ENCODE measurements around the gene CASKIN1.

CASKIN1 gene

DNA sequence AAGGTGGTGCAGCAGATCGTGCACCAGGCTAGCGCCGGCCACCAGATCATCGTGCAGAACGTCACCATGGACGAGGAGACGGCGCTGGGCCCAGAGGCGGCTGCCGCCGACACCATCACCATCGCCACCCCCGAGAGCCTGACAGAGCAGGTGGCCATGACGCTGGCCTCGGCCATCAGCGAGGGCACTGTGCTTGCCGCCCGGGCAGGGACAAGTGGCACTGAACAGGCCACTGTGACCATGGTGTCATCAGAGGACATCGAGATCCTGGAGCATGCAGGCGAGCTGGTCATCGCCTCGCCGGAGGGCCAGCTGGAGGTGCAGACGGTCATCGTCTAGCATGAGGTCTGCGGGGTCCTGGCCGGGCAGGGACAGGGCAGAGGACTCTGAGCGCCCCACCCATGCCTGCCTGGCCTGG lies 38.8 kb upstream of the CASKIN1 start:
- no peak overlapping the region for H3K4me3 ChIP-seq (ENCODE audit: low read length)

DNA sequence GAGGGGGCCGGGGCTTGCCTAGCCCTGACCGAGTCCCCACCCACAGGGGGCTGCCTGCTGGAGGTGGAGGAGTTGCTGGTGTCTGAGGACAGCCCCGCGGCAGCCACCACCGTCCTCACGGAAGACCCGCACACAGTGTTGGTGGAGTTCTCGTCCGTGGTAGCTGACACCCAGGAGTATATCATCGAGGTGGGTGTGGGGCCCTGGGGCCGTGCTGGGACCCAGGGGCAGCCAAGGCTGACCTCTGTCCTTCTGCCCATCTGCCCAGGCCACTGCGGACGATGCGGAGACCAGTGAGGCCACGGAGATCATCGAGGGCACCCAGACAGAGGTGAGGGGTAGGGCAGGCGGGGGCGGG lies 38.4 kb upstream of the CASKIN1 start:
- H3K4me3 ChIP-seq (ENCODE audit: low read length), result no peak overlapping the region
- DNase-seq (ENCODE audit: low read depth), result no peak
- no peak for TF ChIP-seq CTCF (IDR thresholded peaks at IDR 0.05; ENCODE audit: insufficient read depth, low read depth, low read length, missing control alignments)

More for the DNA sequence above, 38.8 kb upstream of the CASKIN1 start:
- TF ChIP-seq CTCF (IDR thresholded peaks at IDR 0.05; ENCODE audit: insufficient read depth, low read depth, low read length, missing control alignments), result no peak
- no peak for DNase-seq (ENCODE audit: low read depth)

- no peak for DNase-seq (ENCODE audit: low read depth)
- H3K4me3 ChIP-seq (ENCODE audit: low read length), result no peak overlapping the region
- no peak for TF ChIP-seq CTCF (IDR thresholded peaks at IDR 0.05; ENCODE audit: insufficient read depth, low read depth, low read length, missing control alignments)
Observed at GRCh38 chr16:2233872-2234812, 37.7 kb upstream of the CASKIN1 start.

GRCh38 chr16:2233046-2233775 lies 36.8 kb upstream of the CASKIN1 start:
- no peak for TF ChIP-seq CTCF (IDR thresholded peaks at IDR 0.05; ENCODE audit: insufficient read depth, low read depth, low read length, missing control alignments)
- H3K4me3 ChIP-seq (ENCODE audit: low read length), result no peak overlapping the region

GRCh38 chr16:2232094-2232990 lies 35.9 kb upstream of the CASKIN1 start:
- no peak overlapping the region for H3K4me3 ChIP-seq (ENCODE audit: low read length)
- no peak for DNase-seq (ENCODE audit: low read depth)
- TF ChIP-seq CTCF (IDR thresholded peaks at IDR 0.05; ENCODE audit: insufficient read depth, low read depth, low read length, missing control alignments), result no peak

More at GRCh38 chr16:2233046-2233775, 36.8 kb upstream of the CASKIN1 start:
- DNase-seq (ENCODE audit: low read depth), result no peak

Measured in epithelial cell of esophagus (primary cell).